HG03159 (cell line): ENCODE measurements around the gene ME2.
"Not testable (repeated sequence)": the region's sequence is repeated elsewhere in the genome, so short reads cannot be mapped to it uniquely, and the experiment has no call there.

Source experiments
- ATAC-seq: cut with Tn5 transposase; IDR thresholded peaks from one replicate; pipeline ENCODE4 v1.9.1; 2021; ENCODE audit warnings: mild to moderate bottlenecking, moderate library complexity; ENCODE audit not compliant: unreplicated experiment

ME2 gene

DNA sequence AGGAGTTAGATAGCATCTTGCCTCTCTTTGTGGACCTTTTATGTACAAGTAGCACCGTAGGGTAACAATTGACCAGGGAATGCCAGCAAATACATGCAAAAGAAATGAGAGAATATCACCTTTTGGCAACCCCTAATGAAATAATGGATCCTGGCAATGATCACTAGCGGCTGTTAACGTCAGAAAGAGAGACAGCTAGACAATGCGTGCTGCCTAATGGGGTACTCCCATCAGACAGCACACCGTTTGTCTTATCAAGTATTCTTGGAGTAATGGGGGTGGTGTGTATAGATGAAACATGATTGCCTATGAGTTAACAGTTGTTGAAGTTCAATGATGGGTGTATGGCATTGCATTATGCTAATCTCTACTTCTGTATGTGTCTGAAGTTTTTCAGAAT is 90.5 kb downstream of the ME2 start:
- no peak for ATAC-seq

DNA sequence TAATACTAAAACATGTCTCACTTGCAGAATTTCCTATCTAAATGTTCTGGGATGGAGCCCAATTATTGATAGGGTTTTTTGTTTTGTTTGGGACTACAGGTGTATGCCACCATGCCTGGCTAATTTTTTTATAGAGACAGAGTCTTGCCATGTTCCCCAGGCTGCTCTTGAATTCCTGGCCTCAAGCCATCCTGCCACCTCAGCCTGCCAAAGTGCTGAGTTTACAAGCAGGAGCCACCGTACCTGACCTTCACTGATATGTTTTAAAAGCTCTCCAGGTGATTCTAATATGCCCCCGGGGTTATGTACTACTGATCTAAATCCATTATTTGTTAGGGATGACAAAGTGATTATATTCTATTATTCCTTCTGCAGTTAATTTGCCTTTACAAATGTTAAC is 91.1 kb downstream of the ME2 start:
- no peak for ATAC-seq

DNA sequence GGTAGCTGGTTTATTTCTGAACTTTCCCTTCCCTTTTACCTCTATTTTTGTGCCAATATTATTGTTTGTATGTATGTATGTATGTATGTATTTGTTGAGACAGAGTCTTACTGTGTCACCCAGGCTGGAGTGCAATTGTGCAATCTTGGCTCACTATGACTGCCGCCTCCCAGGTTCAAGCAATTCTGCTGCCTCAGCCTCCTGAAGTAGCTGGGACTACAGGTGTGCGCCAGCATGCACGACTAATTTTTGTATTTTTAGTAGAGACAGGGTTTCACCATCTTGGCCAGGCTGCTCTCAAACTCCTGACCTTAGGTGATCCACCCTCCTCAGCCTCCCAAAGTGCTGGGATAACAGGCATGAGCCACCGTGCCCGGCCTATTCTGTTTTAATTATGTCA is 93.5 kb downstream of the ME2 start:
- ATAC-seq: not testable (repeated sequence)

DNA sequence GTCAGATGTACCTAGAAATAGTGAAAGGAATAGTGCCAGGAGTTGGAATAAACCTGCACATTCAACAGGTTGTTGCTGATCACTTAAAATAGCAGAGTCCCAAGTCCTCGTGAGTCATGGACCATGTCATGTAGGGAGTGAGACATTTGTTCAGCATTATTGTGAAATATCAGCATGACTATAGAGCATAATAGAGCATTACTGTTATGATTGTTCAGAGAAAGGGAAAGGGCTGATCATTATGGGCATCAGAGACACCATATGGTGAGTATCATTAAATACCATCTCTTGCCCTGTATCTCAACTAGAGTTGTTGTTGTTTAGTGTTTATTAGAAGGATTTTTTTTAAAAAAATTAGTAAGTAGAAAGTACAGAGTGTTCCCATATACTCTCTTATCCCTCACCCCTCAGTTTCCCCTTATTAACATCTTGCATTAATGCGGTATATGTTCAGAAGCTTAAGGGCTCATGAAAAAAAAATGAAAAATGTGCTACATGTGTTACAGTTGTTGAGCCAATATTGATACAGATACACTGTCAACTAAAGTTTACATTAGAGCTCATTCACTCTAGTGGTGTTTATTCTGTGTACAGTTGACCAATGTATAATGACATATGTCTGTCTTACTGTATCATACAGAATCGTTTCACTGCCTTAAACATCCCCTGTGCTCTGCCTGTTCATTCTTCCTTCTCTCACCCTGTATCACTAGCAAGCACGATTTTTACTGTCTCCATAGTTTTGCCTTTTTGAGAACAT is 94.6 kb downstream of the ME2 start:
- no peak for ATAC-seq

DNA sequence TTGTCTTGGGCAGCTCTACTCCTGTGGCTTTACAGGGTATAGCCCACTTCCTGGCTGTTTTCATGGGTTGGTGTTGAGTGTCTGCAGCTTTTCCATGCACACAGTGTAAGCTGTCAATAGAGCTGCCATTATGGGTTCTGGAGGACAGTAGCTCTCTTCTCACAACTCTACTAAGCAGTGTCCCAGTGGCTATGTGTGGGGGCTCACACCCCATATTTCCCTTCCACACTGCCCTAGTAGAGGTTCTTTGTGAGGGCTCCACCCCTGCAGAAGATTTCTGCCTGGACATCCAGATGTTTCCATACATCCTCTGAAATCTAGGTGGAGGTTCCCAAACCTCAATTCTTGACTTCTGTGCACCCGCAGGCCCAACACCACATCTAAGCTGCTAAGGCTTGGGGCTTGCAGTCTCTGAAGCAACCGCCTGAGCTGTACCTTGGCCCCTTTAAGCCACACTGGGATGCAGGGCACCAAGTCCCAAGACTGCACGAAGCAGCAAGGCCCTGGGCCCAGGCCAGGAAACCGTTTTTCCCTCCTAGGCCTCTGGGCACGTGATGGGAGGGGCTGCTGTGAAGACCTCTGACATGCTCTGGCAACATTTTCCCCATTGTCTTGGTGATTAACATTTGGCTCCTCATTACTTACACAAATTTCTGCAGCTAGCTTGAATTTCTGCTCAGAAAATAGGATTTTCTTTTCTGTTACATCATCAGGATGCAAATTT is 98.3 kb downstream of the ME2 start:
- ATAC-seq: no peak

DNA sequence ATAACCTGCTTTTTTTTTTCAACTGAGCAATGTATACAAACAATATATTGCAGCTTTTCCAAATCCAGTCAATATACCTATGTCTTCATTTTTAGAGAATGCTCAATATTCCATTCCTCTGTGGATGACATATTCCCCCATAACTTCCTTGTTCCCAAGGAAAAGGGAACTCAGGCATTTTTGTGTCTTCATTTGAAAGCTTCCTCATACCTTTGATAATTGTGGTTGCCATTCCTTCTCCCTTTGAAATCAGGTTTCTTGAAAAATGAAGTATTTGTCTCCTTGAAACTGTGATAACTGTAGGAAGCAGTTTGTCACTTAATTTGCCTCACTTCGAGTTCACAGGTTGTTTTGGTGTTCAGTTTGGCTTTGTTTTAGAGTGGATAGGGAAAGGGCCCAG is 102.5 kb downstream of the ME2 start:
- ATAC-seq: no peak

DNA sequence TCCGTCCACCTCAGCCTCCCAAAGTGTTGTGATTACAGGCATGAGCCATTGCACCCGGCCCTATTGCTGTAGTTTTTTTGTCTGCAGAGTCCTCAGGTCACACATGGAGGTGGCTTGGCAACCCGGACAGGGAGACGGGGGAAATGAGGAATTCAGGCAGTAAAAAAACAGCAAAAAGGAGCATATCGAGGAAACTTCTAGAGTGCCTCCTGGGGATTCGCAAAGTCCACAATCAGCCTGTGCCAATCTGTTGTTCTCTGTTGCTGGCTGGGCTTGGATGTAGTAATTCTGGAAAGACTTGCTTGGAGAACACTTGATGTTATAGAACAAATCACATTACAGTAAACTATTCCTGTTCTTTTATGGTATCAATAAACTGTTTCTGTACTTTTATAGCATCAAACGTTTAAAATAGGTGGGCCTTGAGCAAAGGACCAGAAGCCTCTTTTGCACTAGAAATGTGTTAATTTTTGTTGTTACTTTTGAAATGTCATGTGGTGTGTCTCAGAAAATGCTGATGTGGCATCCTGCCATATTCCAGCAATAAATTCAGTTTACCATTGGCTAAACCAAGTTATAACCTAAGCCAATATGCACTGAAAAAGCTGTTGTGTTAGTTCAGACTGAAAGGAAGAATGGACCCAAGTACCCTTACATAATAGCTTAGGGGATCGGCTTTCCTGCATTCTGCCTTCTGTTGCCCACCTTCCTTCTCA is 103.3 kb downstream of the ME2 start:
- ATAC-seq: no peak

DNA sequence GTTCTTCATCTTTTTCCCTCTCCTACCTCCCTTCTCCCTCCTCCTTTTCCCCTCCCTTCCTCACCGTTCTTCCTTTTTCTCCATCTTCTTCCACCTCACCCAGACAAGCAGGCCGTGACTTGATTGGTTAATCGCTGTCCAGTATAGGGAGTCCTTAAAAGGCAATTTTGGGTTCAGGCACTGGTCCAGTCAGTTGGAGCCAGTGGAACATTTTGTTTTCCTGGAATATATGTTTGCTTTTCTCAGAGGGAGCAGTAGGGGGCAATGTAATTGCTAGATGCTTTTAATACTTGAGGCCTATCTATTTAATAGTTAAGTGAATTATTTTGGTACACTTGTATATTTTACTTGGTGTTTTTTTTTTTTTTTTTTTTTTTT is 103.9 kb downstream of the ME2 start:
- no peak for ATAC-seq

DNA sequence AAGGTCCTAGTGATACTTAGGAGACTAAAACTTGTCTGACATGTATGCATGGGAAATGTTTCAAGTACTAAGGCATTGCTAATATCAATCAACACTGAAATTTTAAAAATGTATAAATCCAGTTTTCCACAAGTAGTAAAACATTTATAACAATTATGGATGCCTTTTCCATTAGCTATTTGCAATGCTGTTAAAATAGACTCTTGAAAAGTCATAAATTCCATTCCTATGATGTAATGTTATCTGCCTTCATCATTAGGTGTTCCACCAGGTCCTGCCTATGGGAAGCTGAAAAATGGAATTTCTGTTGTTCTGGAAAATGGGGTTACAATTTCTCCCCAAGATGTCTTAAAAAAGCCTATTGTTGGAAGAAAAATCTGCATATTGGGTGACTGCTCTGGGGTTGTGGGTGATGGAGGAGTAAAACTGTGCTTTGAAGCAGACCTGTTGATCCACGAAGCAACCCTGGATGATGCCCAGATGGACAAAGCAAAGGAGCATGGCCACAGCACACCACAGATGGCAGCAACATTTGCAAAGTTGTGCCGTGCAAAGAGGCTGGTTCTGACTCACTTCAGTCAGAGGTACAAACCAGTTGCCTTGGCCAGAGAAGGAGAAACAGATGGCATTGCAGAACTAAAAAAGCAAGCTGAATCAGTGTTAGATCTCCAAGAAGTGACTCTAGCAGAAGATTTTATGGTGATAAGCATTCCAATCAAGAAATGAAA is 107.6 kb downstream of the ME2 start:
- ATAC-seq: no peak

DNA sequence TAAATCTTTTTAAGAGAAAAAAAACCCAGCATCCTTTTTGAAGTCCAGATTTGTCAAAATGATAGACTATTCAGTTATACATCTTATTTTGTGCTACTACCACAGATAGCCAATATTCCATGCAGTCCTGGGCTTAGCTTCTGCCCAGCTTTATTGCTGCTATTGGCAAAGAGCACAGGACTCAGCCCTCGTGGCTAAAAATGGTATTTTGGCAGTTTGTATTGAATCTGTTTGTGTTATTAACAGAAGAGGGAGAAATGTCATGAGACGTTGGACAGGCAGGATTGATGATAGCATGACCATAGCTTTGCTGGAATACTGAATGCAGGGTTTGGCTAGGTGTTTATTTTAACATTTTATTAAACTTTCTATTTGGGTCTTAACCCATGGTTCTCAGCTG is 108.3 kb downstream of the ME2 start:
- no peak for ATAC-seq

DNA sequence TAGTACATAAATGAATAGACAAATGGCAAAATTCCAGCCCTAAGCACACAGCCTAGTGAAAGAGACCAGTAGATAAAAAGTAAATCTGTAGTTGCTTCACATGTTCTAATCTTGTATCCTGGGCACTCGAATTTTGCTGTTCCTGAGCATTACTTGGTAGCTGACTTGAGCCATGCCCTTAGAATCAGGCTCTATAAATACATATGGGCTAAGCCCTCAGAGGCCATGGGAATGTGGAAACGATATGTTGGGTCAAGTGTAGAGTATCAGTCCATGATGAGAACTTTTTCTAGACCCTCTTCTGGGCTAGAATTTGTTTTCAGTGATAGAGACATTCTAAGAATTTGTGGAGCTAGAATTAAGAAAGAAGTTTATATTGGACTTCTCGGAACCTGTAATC is 110.8 kb downstream of the ME2 start:
- no peak for ATAC-seq

DNA sequence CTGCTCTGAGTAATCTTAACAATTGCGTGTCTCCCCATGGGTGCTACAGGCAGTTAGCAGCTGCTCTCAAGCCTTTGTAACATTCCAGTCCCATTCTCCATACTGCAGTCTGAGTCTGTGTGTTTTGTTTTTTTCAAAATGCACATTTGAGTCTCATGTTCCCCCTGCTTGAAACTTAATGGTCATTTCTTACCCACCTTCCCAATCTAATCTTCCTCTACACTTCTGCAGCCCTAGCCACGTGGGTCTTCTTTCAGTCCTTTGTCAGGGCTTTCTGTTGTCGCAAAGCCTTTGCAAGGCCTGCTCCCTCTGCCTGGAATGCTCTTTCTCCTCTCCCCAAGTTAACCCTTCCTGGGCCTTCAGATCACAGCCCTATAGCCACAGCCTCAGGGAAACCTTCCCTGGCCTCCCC is 113.4 kb downstream of the ME2 start:
- no peak for ATAC-seq

DNA sequence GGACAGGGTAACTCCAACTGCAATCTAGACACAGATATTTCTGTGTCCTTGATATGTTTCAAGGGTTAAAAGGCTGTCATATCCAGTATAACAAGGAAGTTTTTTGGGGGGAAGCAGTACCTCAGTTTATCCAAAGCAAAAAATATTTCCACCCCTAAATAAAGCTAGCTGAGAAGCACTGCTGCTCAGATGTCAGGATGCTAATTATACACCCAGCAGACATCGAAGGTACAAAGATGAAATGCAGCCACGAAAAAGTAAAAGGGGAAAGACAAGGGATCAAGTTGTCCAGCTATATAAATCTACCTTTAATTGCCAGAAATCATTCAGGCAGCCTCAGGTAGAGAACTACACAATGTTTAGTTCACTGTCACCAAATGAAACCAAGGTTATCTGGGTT is 115.1 kb downstream of the ME2 start:
- ATAC-seq: no peak

DNA sequence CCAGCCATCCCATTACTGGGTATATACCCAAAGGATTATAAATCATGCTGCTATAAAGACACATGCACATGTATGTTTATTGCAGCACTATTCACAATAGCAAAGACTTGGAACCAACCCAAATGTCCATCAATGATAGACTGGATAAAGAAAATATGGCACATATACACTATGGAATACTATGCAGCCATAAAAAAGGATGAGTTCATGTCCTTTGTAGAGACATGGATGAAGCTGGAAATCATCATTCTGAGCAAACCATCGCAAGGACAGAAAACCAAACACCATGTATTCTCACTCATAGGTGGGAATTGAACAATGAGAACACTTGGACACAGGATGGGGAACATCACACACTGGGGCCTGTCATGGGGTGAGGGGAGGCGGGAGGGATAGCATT is 124.3 kb downstream of the ME2 start:
- not testable (repeated sequence) for ATAC-seq
